Measurements from ENCODE around the gene RB1. TPM values are rescaled to one million over a fixed set of nuclear protein-coding genes. Genes with fewer than 3 reads are reported as not detected.
"Not testable (repeated sequence)": the region's sequence is repeated elsewhere in the genome, so short reads cannot be mapped to it uniquely, and the experiment has no call there.

RB1 gene
- total and polyA plus RNA-seq, 5 donors from 2014 or later, result 18.8 to 24.6 (median 23.0) TPM

DNA sequence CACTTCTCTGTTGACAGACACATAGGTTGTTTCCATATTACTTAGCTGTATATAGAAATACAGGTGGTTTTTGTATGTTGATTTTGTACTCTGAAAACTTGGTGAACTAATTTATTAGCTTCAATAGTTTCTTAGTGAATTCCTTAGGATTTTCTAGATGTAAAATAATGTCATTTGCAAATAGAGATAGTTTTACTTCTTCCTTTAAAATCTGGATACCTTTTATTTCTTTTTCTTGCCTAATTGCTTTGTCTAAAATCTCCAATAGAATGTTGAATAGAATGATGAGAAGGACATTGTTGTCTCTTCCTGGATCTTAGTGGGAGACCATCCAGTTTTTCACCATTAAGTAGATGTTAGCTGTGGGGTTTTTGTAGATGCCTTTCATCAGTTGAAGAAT lies 18.7 kb downstream of the RB1 start:
- no peak for ATAC-seq (ENCODE audit: low read depth in 2 of 2)
- Mint-ChIP-seq H3K4me3 (peak overlapping the region in 2 of 4 donors; percentile 76 to 84), H3K9me3 (peaks cover 0 to 12% (median 0%) of the 10 kb centered on the region in 7 donors), H3K36me3 (peaks cover 15% of the 10 kb centered on the region), H3K27ac (peak overlapping the region in 1 of 3 donors; percentile 79), H3K4me1 (peaks cover 17 to 35% (median 24%) of the 10 kb centered on the region in 4 donors), H3K27me3 (peaks cover 7% of the 10 kb centered on the region)
- H3K27ac ChIP-seq (ENCODE audit: insufficient read depth, low read length, poor library complexity, severe bottlenecking), result no peak overlapping the region
- H3K4me3 ChIP-seq (ENCODE audit: low read depth, low read length), result no peak overlapping the region
- H3K4me1 ChIP-seq (ENCODE audit: control insufficient read depth, insufficient read depth, low read length, poor library complexity, severe bottlenecking), result peaks cover 6% of the 10 kb centered on the region
- no peaks in the 10 kb centered on the region for H3K36me3 ChIP-seq (ENCODE audit: control insufficient read depth, insufficient read depth, low read length)
- DNase-seq, result no peak
- no peaks in the 10 kb centered on the region for H3K27me3 ChIP-seq (ENCODE audit: control insufficient read depth, insufficient read depth, low read length)
- H3K9me3 ChIP-seq (ENCODE audit: control insufficient read depth in 2 of 2, low read length in 2 of 2), result peaks cover 0 to 9% of the 10 kb centered on the region in 2 experiments

DNA sequence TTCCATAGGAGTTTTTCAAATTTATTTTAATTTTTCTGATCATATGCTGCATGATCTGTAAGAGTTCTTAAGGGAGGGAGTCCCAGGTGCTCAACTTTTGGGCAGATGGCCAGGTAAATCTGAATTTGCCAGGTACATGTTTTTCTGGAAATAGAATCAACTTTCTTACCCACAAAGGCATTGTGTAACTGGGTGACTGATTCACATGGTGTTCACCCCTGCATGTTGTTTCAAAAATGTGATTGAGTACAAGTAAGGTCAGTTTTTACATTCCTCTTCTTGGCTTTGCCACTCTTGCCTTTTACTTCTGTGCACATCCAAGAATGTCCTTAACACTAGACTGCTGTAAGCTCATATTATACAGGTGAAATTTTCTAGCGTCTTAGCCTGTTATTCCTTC lies 30.4 kb downstream of the RB1 start:
- Mint-ChIP-seq H3K27ac (peak overlapping the region in 1 of 3 donors; percentile 22), H3K36me3 (peaks cover 13% of the 10 kb centered on the region), H3K4me1 (peaks cover 14 to 24% (median 16%) of the 10 kb centered on the region in 4 donors), H3K9me3 (no peaks in the 10 kb centered on the region), H3K27me3 (no peaks in the 10 kb centered on the region), H3K4me3 (no peak overlapping the region)
- Histone ChIP-seq H3K27me3 (ENCODE audit: control insufficient read depth, insufficient read depth, low read length) (no peaks in the 10 kb centered on the region), H3K36me3 (ENCODE audit: control insufficient read depth, insufficient read depth, low read length) (no peaks in the 10 kb centered on the region), H3K4me3 (ENCODE audit: low read depth, low read length) (no peak overlapping the region), H3K27ac (ENCODE audit: insufficient read depth, low read length, poor library complexity, severe bottlenecking) (no peak overlapping the region), H3K9me3 (ENCODE audit: control insufficient read depth in 2 of 2, low read length in 2 of 2) (no peaks in the 10 kb centered on the region), H3K4me1 (ENCODE audit: control insufficient read depth, insufficient read depth, low read length, poor library complexity, severe bottlenecking) (no peaks in the 10 kb centered on the region)
- DNase-seq, result no peak
- no peak for ATAC-seq (ENCODE audit: low read depth in 2 of 2)

DNA sequence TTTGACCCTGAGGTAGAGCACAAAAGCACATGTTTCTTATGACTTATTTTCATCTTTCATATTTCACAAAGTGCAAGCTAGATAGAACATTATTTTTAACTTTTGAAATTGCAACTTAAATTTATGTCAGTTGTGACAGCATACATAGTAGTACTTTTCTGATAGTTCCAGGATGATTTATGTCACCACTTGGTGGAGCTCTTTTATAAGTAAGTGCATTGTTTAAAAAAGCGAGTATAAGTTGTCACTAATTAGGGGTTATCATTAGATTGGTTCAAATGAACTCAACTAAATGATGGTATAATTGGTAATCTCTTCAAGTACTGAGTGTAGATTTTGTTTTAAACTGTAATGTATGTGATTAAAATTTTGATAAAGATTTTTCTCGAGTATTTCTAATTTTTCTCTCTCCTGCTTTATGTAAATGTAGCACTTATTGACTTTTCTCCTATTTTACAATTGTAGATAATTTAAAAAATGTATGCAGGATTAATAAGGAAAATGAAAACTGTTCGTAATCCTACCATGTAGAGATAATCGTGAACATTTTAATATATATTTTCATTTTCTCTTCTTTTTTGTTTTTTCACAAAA lies 31.1 kb downstream of the RB1 start:
- peak; percentile 78 to 83 for ATAC-seq (ENCODE audit: low read depth in 2 of 2)
- H3K9me3 ChIP-seq (ENCODE audit: control insufficient read depth in 2 of 2, low read length in 2 of 2), result no peaks in the 10 kb centered on the region
- no peaks in the 10 kb centered on the region for H3K36me3 ChIP-seq (ENCODE audit: control insufficient read depth, insufficient read depth, low read length)
- no peaks in the 10 kb centered on the region for H3K27me3 Mint-ChIP-seq
- peaks cover 14% of the 10 kb centered on the region for H3K36me3 Mint-ChIP-seq
- no peak overlapping the region for H3K27ac Mint-ChIP-seq
- H3K27ac ChIP-seq (ENCODE audit: insufficient read depth, low read length, poor library complexity, severe bottlenecking), result no peak overlapping the region
- DNase-seq, result peak in 2 of 3 donors; percentile 61 to 77
- H3K4me3 Mint-ChIP-seq, result no peak overlapping the region
- H3K27me3 ChIP-seq (ENCODE audit: control insufficient read depth, insufficient read depth, low read length), result no peaks in the 10 kb centered on the region
- H3K9me3 Mint-ChIP-seq, result peaks cover 0 to under 1% (median 0%) of the 10 kb centered on the region in 7 donors
- H3K4me1 Mint-ChIP-seq, result peaks cover 10 to 19% (median 16%) of the 10 kb centered on the region in 4 donors
- H3K4me3 ChIP-seq (ENCODE audit: low read depth, low read length), result peak overlapping the region; percentile 38
- no peaks in the 10 kb centered on the region for H3K4me1 ChIP-seq (ENCODE audit: control insufficient read depth, insufficient read depth, low read length, poor library complexity, severe bottlenecking)

DNA sequence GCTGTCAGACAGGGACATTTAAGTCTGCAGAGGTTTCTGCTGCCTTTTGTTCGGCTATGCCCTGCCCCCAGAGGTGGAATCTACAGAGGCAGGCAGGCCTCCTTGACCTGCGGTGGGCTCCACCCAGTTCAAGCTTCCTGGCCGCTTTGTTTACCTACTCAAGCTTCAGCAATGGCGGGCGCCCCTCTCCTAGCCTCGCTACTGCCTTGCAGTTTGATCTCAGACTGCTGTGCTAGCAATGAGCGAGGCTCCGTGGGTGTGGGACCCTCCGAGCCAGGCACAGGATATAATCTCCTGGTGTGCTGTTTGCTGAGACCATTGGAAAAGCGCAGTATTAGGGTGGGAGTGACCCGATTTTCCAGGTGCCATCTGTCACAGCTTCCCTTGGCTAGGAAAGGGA lies 35.6 kb downstream of the RB1 start:
- not testable (repeated sequence) for DNase-seq; H3K27me3 Mint-ChIP-seq; H3K4me1 ChIP-seq (ENCODE audit: control insufficient read depth, insufficient read depth, low read length, poor library complexity, severe bottlenecking); H3K36me3 ChIP-seq (ENCODE audit: control insufficient read depth, insufficient read depth, low read length); H3K4me3 ChIP-seq (ENCODE audit: low read depth, low read length); H3K4me3 Mint-ChIP-seq; H3K27me3 ChIP-seq (ENCODE audit: control insufficient read depth, insufficient read depth, low read length); H3K9me3 Mint-ChIP-seq; ATAC-seq (ENCODE audit: low read depth in 2 of 2); H3K27ac Mint-ChIP-seq; H3K9me3 ChIP-seq (ENCODE audit: control insufficient read depth in 2 of 2, low read length in 2 of 2); H3K27ac ChIP-seq (ENCODE audit: insufficient read depth, low read length, poor library complexity, severe bottlenecking)
- Mint-ChIP-seq H3K36me3 (peaks cover 18% of the 10 kb centered on the region), H3K4me1 (peaks cover 7 to 15% (median 12%) of the 10 kb centered on the region in 4 donors)

DNA sequence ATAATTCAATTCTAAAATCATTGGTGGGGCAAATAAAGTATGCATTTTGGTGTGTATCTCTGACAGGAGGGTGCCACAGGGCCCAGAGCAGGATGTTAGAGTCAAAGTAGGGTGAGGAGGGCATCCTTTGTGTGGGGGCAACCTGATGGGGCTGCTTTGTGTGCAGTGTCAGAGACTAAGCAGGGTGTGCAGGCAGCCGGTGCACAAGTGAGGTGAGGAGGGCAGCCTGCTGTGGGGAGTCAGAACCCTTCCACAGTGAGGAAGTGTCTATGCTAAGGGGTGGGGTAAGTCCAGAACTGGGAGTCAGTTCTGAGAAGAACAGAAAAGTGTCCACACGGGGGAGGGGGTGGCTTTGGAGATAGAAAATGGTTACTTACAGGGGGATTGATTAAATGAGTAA lies 40.7 kb downstream of the RB1 start:
- ATAC-seq (ENCODE audit: low read depth in 2 of 2), result no peak
- peaks cover 17% of the 10 kb centered on the region for H3K36me3 ChIP-seq (ENCODE audit: control insufficient read depth, insufficient read depth, low read length)
- peak overlapping the region in 1 of 3 donors; percentile 83 for H3K27ac Mint-ChIP-seq

DNA sequence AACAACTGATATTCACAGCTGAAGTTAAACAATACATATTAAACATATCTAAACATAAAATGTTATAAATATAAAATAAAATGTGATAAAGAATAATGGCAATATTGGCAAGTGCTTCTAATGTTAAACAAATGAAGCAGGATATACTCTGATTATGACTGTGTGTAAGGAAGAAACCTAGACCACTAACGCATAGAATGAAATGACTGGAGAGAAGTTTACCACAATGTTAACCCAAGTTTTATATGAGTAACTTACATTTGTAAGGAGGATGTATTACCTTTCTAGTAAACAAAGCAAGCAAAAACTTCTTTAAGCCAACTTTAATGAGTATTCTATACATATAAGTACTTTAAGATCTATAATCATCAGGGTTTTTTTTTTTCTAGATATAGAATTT lies 43.0 kb downstream of the RB1 start:
- Histone ChIP-seq H3K27ac (ENCODE audit: insufficient read depth, low read length, poor library complexity, severe bottlenecking) (no peak overlapping the region), H3K36me3 (ENCODE audit: control insufficient read depth, insufficient read depth, low read length) (peaks cover 33% of the 10 kb centered on the region), H3K27me3 (ENCODE audit: control insufficient read depth, insufficient read depth, low read length) (no peaks in the 10 kb centered on the region), H3K9me3 (ENCODE audit: control insufficient read depth in 2 of 2, low read length in 2 of 2) (peaks cover 0 to 5% of the 10 kb centered on the region in 2 experiments), H3K4me1 (ENCODE audit: control insufficient read depth, insufficient read depth, low read length, poor library complexity, severe bottlenecking) (no peaks in the 10 kb centered on the region), H3K4me3 (ENCODE audit: low read depth, low read length) (no peak overlapping the region)
- no peaks in the 10 kb centered on the region for H3K27me3 Mint-ChIP-seq
- peaks cover 0 to 22% (median 8%) of the 10 kb centered on the region in 7 donors for H3K9me3 Mint-ChIP-seq
- no peak overlapping the region for H3K4me3 Mint-ChIP-seq
- peaks cover 47% of the 10 kb centered on the region for H3K36me3 Mint-ChIP-seq
- no peak overlapping the region for H3K27ac Mint-ChIP-seq
- ATAC-seq (ENCODE audit: low read depth in 2 of 2) (no peak), DNase-seq (peak in 1 of 3 donors; percentile 28)
- H3K4me1 Mint-ChIP-seq, result peaks cover 6 to 18% (median 15%) of the 10 kb centered on the region in 4 donors

More for the DNA sequence above, 40.7 kb downstream of the RB1 start:
- Histone ChIP-seq H3K9me3 (ENCODE audit: control insufficient read depth in 2 of 2, low read length in 2 of 2) (no peaks in the 10 kb centered on the region), H3K27me3 (ENCODE audit: control insufficient read depth, insufficient read depth, low read length) (no peaks in the 10 kb centered on the region), H3K27ac (ENCODE audit: insufficient read depth, low read length, poor library complexity, severe bottlenecking) (no peak overlapping the region), H3K4me3 (ENCODE audit: low read depth, low read length) (no peak overlapping the region), H3K4me1 (ENCODE audit: control insufficient read depth, insufficient read depth, low read length, poor library complexity, severe bottlenecking) (no peaks in the 10 kb centered on the region)
- Mint-ChIP-seq H3K9me3 (peaks cover 0 to 4% (median 0%) of the 10 kb centered on the region in 7 donors), H3K27me3 (no peaks in the 10 kb centered on the region), H3K4me1 (peaks cover 0 to 11% (median 8%) of the 10 kb centered on the region in 4 donors), H3K36me3 (peaks cover 27% of the 10 kb centered on the region), H3K4me3 (no peak overlapping the region)
- no peak for DNase-seq

DNA sequence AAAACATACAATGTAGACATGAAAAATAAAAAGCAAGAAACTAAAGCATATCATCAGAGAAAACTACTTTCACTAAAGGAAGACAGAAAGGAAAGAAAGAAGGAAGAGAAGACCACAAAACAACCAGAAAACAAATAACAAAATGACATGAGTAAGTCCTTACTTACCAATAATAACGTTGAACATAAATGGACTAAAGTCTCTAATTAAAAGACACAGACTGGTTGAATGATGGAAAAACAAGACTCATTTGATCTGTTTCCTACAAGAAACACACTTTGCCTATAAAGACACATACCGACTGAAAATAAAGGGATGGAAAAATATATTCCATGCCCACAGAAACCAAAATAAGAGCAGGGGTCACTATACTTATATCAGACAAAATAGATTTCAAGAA lies 46.0 kb downstream of the RB1 start:
- Mint-ChIP-seq H3K27me3 (no peaks in the 10 kb centered on the region), H3K27ac (no peak overlapping the region), H3K9me3 (peaks cover 3 to 49% (median 14%) of the 10 kb centered on the region in 7 donors), H3K36me3 (peaks cover 64% of the 10 kb centered on the region), H3K4me1 (peaks cover 6 to 18% (median 14%) of the 10 kb centered on the region in 4 donors), H3K4me3 (no peak overlapping the region)
- Histone ChIP-seq H3K27me3 (ENCODE audit: control insufficient read depth, insufficient read depth, low read length) (no peaks in the 10 kb centered on the region), H3K9me3 (ENCODE audit: control insufficient read depth in 2 of 2, low read length in 2 of 2) (peaks cover 13 to 16% of the 10 kb centered on the region in 2 experiments), H3K27ac (ENCODE audit: insufficient read depth, low read length, poor library complexity, severe bottlenecking) (no peak overlapping the region), H3K4me3 (ENCODE audit: low read depth, low read length) (no peak overlapping the region), H3K36me3 (ENCODE audit: control insufficient read depth, insufficient read depth, low read length) (peaks cover 33% of the 10 kb centered on the region), H3K4me1 (ENCODE audit: control insufficient read depth, insufficient read depth, low read length, poor library complexity, severe bottlenecking) (no peaks in the 10 kb centered on the region)
- ATAC-seq (ENCODE audit: low read depth in 2 of 2) (no peak), DNase-seq (no peak)

DNA sequence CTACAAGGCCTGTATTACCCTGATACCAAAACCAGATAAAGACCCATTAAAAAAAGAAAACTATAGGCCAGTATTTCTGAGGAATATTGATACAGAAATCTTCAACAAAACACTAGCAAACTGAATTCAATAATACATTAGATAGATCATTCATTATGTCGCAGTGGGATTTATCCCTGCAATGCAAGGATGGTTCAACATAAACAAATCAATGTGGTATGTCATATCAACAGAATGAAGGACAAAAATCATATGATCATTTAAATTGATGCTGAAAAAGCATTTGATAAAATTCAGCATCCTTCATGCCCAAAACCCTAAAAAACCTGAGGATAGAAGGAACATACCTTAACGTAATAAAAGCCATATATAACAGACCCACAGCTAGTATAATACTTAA lies 50.0 kb downstream of the RB1 start:
- peaks cover 8 to 18% (median 11%) of the 10 kb centered on the region in 4 donors for H3K4me1 Mint-ChIP-seq
- H3K4me3 ChIP-seq (ENCODE audit: low read depth, low read length), result no peak overlapping the region
- H3K27me3 Mint-ChIP-seq, result no peaks in the 10 kb centered on the region
- H3K27ac ChIP-seq (ENCODE audit: insufficient read depth, low read length, poor library complexity, severe bottlenecking), result no peak overlapping the region
- no peak overlapping the region for H3K4me3 Mint-ChIP-seq
- DNase-seq (no peak), ATAC-seq (ENCODE audit: low read depth in 2 of 2) (no peak)
- H3K27ac Mint-ChIP-seq, result peak overlapping the region in 1 of 3 donors; percentile 16
- H3K9me3 Mint-ChIP-seq, result peaks cover 5 to 56% (median 16%) of the 10 kb centered on the region in 7 donors
- peaks cover 13 to 16% of the 10 kb centered on the region in 2 experiments for H3K9me3 ChIP-seq (ENCODE audit: control insufficient read depth in 2 of 2, low read length in 2 of 2)
- H3K4me1 ChIP-seq (ENCODE audit: control insufficient read depth, insufficient read depth, low read length, poor library complexity, severe bottlenecking), result no peaks in the 10 kb centered on the region
- H3K36me3 ChIP-seq (ENCODE audit: control insufficient read depth, insufficient read depth, low read length), result peaks cover 20% of the 10 kb centered on the region
- H3K36me3 Mint-ChIP-seq, result peaks cover 55% of the 10 kb centered on the region
- H3K27me3 ChIP-seq (ENCODE audit: control insufficient read depth, insufficient read depth, low read length), result no peaks in the 10 kb centered on the region
